CD1c-positive myeloid dendritic cell (primary cell): Measurements from ENCODE around the gene KRTAP4-3.
"Not testable (repeated sequence)": the region's sequence is repeated elsewhere in the genome, so short reads cannot be mapped to it uniquely, and the experiment has no call there.

Source experiments
- DNase-seq: peaks from one replicate; pipeline ENCODE4 v3.0.0-alpha.2; 2016; ENCODE audit errors: extremely low spot score

Gene KRTAP4-3

GRCh38 chr17:41117846-41118386, 50.1 kb downstream of the KRTAP4-3 start, which contains the start of gene KRTAP4-11:
TSS of gene KRTAP4-11 (minus strand) at chr17:41118373. CDS start at chr17:41118315, 58 bp downstream.
- not testable (repeated sequence) for DNase-seq
